HG02678 (cell line): ENCODE measurements around the gene LYZL2.
"Not testable (repeated sequence)": the region's sequence is repeated elsewhere in the genome, so short reads cannot be mapped to it uniquely, and the experiment has no call there.

ENCODE experiments used
- ATAC-seq: cut with Tn5 transposase; IDR thresholded peaks from one replicate; pipeline ENCODE4 v1.9.1; 2021; ENCODE audit warnings: mild to moderate bottlenecking, moderate library complexity; ENCODE audit not compliant: unreplicated experiment

LYZL2 gene

DNA sequence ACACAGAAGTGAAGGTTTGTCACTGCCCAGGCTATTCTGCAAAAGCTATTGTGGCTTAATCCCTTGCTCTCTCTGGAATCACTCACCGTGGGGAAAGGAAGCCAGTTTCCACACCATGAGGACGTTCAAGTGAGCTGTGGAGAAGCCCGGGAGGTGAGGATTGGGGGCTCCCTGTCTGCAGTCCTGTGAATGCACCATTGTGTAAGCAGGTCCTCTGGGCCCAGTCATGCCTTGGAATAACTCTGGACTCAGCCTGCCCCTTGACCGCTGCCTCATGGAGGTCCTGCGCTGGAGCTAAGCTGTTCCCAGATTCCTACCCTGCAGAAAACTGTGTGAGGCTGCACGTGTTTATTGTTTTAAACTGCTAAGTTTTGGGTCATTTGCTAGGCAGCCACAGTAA lies 33.5 kb downstream of the LYZL2 start:
- ATAC-seq, result no peak

DNA sequence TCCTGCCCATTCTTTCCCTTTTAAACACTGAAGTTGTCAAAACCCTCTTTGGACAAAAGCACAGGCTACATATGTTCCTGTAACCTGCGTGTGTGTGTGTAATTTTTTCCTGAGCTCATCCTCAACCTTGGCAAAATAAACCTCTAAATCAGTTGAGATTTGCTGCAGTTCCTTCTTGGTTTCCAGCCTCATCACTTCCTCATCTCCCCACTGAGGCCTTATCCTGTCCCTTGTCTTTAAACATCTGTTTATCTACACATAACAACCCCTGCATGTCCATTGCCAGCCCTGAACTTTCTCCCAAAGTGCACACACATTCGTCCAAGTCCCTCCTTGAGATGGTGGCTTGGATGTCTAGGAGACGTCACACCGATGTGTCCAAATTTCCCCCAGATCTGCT lies 35.5 kb downstream of the LYZL2 start:
- no peak for ATAC-seq

DNA sequence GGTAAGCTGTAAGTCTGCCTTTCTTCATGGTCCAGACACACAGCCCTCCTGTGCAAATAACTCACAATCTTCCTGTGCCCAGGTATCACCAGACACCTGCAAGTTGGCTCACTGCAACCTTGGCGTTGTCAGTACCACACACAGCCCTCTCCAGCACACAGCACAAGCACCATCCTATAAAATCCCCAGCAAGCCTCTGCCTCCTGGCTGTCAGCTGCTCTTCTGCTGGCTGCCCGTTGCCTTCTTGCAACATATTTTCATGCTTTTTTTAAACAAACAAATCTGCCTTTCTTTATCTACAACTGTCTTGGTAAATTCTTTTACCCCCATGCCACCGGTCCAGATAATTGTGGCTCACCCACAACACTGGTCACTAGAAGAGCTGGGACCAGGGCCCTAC lies 36.8 kb downstream of the LYZL2 start:
- ATAC-seq, result not testable (repeated sequence)

GRCh38 chr10:30591249-30591670 lies 38.3 kb downstream of the LYZL2 start:
- no peak for ATAC-seq

DNA sequence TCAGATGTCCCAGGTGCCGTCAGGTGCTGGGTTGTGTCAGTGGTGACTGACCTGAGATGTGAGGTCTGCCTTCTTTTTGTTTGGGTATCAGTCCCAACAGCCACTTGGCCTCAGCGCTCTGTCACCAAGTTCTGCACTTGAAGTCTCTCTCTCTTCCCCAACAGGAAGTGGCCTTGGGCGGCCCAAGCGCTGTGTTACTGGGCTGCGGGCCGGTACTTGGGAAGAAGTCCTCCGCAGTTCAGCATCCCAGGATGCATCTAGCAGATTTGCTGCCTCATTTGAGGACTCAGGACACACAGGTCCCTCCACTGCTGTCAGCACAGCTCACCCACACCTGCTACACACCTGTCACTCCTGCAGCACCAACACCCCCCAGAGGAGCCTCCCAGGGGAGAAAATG lies 40.1 kb downstream of the LYZL2 start:
- ATAC-seq, result no peak

DNA sequence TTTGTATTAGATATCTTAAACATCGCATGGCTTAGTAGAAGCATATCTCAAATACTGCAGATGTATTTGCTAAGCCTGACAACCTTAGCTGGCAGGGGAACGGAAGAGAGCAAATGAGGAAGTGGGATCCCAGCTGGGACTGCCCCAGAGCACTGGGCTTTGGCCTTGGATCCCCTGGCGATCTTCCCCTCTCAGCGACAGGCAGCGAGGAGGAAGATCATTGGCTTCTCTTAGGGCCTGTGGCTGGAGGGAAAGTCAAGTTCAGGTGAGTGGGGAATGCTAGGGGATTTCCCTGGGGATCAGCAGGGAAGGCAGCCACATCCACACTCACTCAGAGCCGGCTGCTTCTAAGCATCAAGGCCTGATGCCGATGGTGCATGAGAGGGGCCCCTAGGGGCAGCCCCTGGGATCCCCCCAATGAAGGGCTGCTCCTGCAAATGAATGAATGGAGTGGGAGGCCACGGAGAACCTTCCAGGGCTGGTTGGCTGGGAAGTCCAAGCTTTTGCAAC lies 42.0 kb downstream of the LYZL2 start:
- peak; percentile 78 for ATAC-seq

DNA sequence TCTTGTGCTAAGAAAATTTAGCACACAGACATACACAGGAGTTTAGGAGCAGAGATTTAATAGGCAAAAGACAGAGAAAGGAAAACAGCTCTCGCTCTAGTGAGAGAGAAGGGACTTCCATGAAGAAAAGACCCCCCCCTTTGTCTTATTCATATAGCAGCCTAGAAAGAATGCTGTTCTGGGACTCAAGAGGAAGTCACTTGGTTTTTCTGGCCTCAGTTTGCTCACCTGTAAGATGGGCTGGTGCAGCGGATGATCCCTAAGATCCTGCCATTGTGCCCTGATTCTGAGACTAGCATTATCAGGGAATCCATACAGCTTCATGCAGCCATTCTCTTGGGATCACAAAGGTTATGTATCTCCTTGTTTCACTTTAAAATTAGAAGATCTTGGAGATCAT lies 42.7 kb downstream of the LYZL2 start:
- ATAC-seq, result no peak

DNA sequence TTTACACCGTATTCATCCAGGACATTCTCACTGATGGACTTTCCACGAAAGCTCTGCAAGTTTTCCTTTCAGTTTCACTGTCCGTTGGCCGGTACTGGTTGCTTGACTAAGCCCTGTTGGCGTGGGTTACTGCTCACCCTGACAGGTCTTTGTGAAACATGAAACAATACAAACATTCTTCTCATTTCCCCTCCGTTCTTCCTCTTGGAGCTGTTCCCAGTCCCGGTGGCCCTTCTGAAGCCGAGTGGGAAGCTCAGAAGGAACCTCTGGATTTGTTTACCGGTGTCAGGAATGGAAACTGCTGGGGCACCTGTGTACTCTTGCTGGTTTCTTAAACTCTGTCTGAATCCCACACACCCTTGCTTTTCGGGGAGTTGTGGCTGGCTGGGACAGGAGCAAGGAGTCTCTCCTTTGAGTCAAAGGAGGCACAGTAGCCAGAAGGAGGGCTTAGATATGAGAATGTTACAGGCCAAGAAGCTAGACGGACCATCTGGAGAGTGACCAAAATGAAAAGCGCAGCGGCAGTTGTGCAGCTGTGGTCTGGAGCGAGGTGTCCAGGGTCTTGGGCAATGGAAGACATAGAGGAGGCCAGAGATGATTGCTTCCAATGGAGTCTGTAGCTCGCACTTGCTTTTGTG lies 45.7 kb downstream of the LYZL2 start:
- peak; percentile 56 for ATAC-seq

- no peak for ATAC-seq
Observed at GRCh38 chr10:30581779-30582380, 47.7 kb downstream of the LYZL2 start.

DNA sequence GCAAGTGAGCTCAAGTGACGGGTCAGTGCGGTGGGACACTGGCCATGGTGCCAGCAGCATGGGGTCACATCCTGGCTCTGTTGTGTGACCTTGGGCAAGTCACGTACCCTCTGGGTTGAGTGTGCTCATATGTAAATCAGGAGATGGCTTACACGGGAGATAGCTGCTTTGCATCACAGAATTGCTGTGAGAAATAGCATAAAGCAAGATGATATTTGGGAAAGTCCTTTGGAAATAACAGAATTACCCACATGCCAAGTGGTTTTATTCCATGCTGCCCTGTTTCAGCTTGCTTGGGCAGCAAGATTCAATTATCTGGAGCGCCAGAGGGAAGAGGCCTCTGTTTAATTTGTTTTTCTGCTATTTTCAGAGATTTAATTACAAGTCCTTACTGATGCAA lies 48.9 kb downstream of the LYZL2 start:
- no peak for ATAC-seq

DNA sequence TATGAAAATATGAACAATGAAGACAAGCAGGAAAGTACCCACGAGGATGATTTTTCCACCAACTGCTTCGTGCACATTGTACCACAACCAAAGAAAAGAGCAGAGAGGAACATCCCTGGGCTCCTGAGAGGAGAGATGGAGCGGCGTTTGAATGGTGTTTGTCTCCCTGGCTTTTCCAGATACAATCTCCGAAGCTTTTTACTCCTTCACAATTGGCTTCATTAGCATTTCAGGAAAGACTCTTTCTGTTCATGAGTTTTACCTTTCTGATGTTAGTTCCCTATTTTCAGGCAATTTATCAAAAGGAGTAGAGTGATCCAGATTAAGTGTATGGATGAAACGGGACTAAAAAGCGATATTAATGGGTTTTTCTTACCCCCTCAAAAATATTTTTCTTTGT lies 49.3 kb downstream of the LYZL2 start:
- ATAC-seq, result no peak

DNA sequence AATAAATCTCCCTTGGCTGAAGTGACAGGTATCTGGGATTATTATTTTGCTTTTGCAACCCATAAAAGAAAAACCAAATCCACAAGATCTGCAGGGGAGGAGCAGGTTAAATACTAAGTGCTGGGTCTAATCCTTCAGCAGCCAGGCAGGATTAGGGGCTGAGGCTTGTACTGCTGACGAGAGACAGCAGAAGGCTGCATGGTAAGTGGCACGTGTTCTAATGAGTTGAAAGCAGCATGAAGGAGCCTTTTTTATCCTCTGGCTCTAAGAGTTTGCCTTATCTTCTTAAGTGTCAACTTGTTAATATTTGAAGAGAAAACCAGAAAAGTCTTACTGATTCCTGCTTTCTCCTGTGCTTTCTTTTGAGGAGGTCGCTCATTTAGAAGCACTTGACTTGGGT lies 50.0 kb downstream of the LYZL2 start:
- ATAC-seq, result no peak

- no peak for ATAC-seq
Observed at GRCh38 chr10:30577048-30577447, 52.5 kb downstream of the LYZL2 start.

- ATAC-seq, result no peak
Observed at GRCh38 chr10:30576641-30577040, 52.9 kb downstream of the LYZL2 start.

DNA sequence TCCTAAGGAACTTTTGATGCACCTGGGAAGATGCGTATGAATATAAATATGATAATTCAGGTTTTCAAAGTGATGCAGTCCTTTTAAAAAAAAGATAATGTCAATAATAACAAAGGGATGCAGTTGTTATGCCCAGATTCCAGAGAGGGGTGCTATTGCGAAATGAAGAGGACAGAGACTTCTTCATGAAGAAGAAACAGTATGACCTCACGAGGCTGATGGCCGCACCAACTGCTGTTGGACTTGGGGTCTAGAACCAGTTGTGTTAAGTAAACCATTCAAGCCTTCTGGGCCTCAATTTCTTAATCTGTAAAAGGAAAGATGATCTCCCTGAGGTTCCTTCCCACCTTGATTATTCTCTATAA lies 55.1 kb downstream of the LYZL2 start:
- no peak for ATAC-seq

DNA sequence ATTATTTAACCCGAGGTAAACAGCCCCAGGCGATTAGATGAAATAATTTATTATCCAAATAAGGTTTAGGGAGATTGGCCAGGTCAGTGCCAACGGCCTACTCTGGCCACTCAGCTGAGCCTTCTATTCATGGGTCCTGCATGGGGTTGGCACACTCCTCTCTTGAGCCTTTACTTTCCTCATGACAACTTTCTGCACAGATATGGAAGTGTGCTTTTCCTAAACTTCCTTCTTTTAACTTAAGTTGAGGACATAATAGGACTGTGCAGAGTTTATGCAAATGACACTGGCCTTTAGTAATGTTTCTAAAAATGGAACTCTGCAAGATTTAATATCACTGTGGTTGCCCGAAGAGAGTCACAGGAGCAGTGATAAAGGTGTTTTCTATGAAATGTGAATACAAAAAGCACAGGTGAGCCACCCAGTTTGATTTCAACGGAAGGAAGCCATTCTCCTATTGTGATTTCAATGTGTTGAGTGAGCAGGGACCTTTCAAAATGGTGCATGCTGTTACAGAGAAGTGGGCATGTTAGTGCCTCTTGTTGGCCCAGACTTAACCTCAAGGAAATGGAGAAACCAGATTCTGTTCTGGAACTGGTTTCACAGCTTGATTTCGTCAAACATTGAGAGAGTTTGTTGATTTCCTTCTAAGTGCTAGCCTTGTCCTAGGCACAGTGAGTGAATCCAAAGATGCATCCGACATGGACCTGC lies 55.7 kb downstream of the LYZL2 start:
- no peak for ATAC-seq

- no peak for ATAC-seq
Observed at GRCh38 chr10:30565449-30565848, 64.1 kb downstream of the LYZL2 start.

GRCh38 chr10:30562787-30563186 lies 66.8 kb downstream of the LYZL2 start:
- no peak for ATAC-seq
